K562 (cell line): ENCODE measurements around the gene OSCP1. TPM values are rescaled to one million over a fixed set of nuclear protein-coding genes. Genes with fewer than 3 reads are reported as not detected.
"Not testable (repeated sequence)": the region's sequence is repeated elsewhere in the genome, so short reads cannot be mapped to it uniquely, and the experiment has no call there.

Experiments
- ATAC-seq: fragments of 200-7000 bp; cut with Tn5 transposase; 3 replicates; pipeline ENCODE4 v1.9.1; 2020; ENCODE audit warnings: moderate library complexity
- BruUV-seq: library from RNA; stranded (reverse); fragments of 400-500 nt; replicated peaks from 2 replicates; lab custom pipeline; 2021; lab: Mats Ljungman, UMichigan
- CTCF ChIA-PET: fragments of 300-600 bp; formaldehyde crosslinking; extraction: SDS; loops from one replicate; lab custom pipeline; 2021; ENCODE audit warnings: low intra/inter-chr PET ratio; lab: Yijun Ruan, JAX
- POLR2A ChIA-PET: fragments of 300-600, 350-650 bp; sonication (Branson Sonifier 250); formaldehyde crosslinking; extraction: SDS; loops from one replicate; lab custom pipeline; 2021; ENCODE audit warnings: antibody characterized with exemption, inconsistent platforms; lab: Yijun Ruan, JAX
- DNase-seq, 4 experiments: peaks; one replicate each; pipeline versions ENCODE4 v3.0.0 to v3.0.0-alpha.2; 2011 to 2018; ENCODE audit warnings: low spot score in 3 of 4, mixed read lengths in 3 of 4; ENCODE audit errors: extremely low read depth in 1 of 4
- FAIRE-seq: peaks from 2 replicates; lab custom pipeline; 2011; peaks lifted over from hg19 to GRCh38; lab: Jason Lieb, UNC
- H2AFZ ChIP-seq: 2 replicates; pipeline ENCODE4 v1.6.0; 2011; ENCODE audit warnings: low read depth, low read length, control low read depth, inconsistent platforms
- H3K27ac ChIP-seq: fragments of 200-600 bp; 3 replicates; pipeline ENCODE4 v1.8.0; 2011; ENCODE audit warnings: low read depth, mild to moderate bottlenecking, control low read depth, inconsistent platforms, low read length, moderate library complexity, mixed read lengths; ENCODE audit errors: extremely low read depth
- H3K27me3 ChIP-seq, 2 experiments: fragments of 300-600 bp in 1 of 2; 2 replicates in 1 of 2; 3 replicates in 1 of 2; pipeline versions ENCODE4 v1.6.0 to v1.8.0; 2011; ENCODE audit warnings: inconsistent platforms in 2 of 2, low read length in 2 of 2, mild to moderate bottlenecking in 1 of 2, mixed read lengths in 1 of 2, moderate library complexity in 1 of 2; ENCODE audit not compliant: control insufficient read depth in 2 of 2, insufficient read depth in 2 of 2
- H3K36me3 ChIP-seq: fragments of 300-600 bp; 3 replicates; pipeline ENCODE4 v1.8.0; 2011; ENCODE audit warnings: mild to moderate bottlenecking, low read length, inconsistent platforms; ENCODE audit not compliant: control insufficient read depth, insufficient read depth
- H3K4me1 ChIP-seq, 2 experiments: fragments of 200-600 bp in 1 of 2; replicated peaks in 1 of 2; 2 replicates in 1 of 2; 3 replicates in 1 of 2; pipeline versions ENCODE4 v1.5.1 to v1.8.0; 2011; ENCODE audit warnings: inconsistent platforms in 2 of 2, low read length in 2 of 2, mild to moderate bottlenecking in 1 of 2, mixed read lengths in 1 of 2, moderate library complexity in 1 of 2; ENCODE audit not compliant: control insufficient read depth in 2 of 2, insufficient read depth in 2 of 2
- H3K4me2 ChIP-seq: 2 replicates; pipeline ENCODE4 v1.6.1; 2011; ENCODE audit warnings: low read length, control low read depth, inconsistent platforms, mixed read lengths; ENCODE audit not compliant: insufficient read depth
- H3K4me3 ChIP-seq: fragments of 200-600 bp; sonication (generic), shearing (Covaris generic); 2 replicates; pipeline ENCODE4 v1.5.1; 2016; ENCODE audit warnings: control low read depth, inconsistent platforms
- H3K79me2 ChIP-seq: fragments of 200-600 bp; 3 replicates; pipeline ENCODE4 v1.8.0; 2011; ENCODE audit warnings: low read length, inconsistent platforms; ENCODE audit not compliant: control insufficient read depth, insufficient read depth
- H3K9ac ChIP-seq, 2 experiments: 2 replicates each; pipeline versions ENCODE4 v1.6.0 to v1.6.1; 2011; ENCODE audit warnings: low read depth in 2 of 2, low read length in 2 of 2, control low read depth in 1 of 2, inconsistent platforms in 1 of 2, mild to moderate bottlenecking in 1 of 2, mixed read lengths in 1 of 2; ENCODE audit not compliant: insufficient read depth in 1 of 2
- H3K9me1 ChIP-seq: one replicate; pipeline ENCODE4 v1.6.0; 2011; ENCODE audit warnings: inconsistent platforms, mild to moderate bottlenecking, low read length, moderate library complexity; ENCODE audit not compliant: control insufficient read depth, insufficient read depth
- H3K9me3 ChIP-seq: replicated peaks from 2 replicates; pipeline ENCODE4 v1.5.1; 2011; ENCODE audit warnings: low read depth, low read length, inconsistent platforms; ENCODE audit not compliant: control insufficient read depth, insufficient read depth
- H4K20me1 ChIP-seq: replicated peaks from 2 replicates; pipeline ENCODE4 v1.6.1; 2011; ENCODE audit warnings: low read length, inconsistent platforms, mixed read lengths; ENCODE audit not compliant: control insufficient read depth, insufficient read depth
- WGBS: fragments of 100-300 bp; shearing (Covaris generic); methylation state at CpG from one replicate; pipeline ENCODE4 v1.1.6; 2016; ENCODE audit warnings: low coverage, mixed read lengths; ENCODE audit not compliant: insufficient coverage; ENCODE audit errors: missing lambda C conversion rate; 5-methylcytosine and 5-hydroxymethylcytosine counted together
- in situ Hi-C: fragments of 300-500 bp; cut with MboI; formaldehyde crosslinking; loops from 4 replicates; pipeline ENCODE4 v1.15.0; 2018; ENCODE audit warnings: inconsistent platforms, mixed read lengths
- intact Hi-C: fragments of 100-400 bp; cut with micrococcal nuclease; formaldehyde crosslinking; loops from 2 replicates; pipeline ENCODE4 v1.14.2; 2022
- polyA plus RNA-seq, 8 experiments: library from polyadenylated mRNA; depleted of rRNA in 4 of 8; stranded (reverse) in 5 of 8; unstranded in 3 of 8; fragments of >200 nt; fragmentation: Nextera tagmentation in 2 of 8; fragmentation: Illumina TruSeq in 1 of 8; extraction: Ambion mirVana in 2 of 8; extraction: Trizol in 1 of 8; gene quantifications; 2 replicates each; pipeline versions ENCODE4 v1.2.1 to v1.2.3, GENCODE V29; 2011 to 2014; ENCODE audit warnings: inconsistent platforms in 1 of 8, missing spikeins in 1 of 8
- total RNA-seq, 7 experiments: library from RNA; depleted of rRNA in 6 of 7; stranded (reverse); fragments of >200 nt in 6 of 7; fragmentation: Illumina TruSeq in 2 of 7; extraction: Trizol in 2 of 7; gene quantifications; 2 replicates each; pipeline versions ENCODE4 v1.2.1 to v1.2.3, GENCODE V29; 2011 to 2021; ENCODE audit warnings: low replicate concordance in 1 of 7
- TF ChIP-seq, protein P1 (sequence below), 3 experiments: IDR thresholded peaks in 2 of 3; conservative IDR thresholded peaks in 1 of 3; 2 replicates each; pipeline ENCODE4 v1.5.1; 2011 to 2012; ENCODE audit warnings: low read length in 3 of 3, mild to moderate bottlenecking in 3 of 3, control low read depth in 2 of 3, improper control_type of control experiment in 1 of 3, inconsistent platforms in 1 of 3, low read depth in 1 of 3, mixed read lengths in 1 of 3, moderate library complexity in 1 of 3; ENCODE audit not compliant: insufficient read depth in 2 of 3
- TF ChIP-seq, protein P2 (sequence below), 2 experiments: fragments of 450-650 bp; formaldehyde crosslinking in 1 of 2; IDR thresholded peaks; 2 replicates each; pipeline versions ENCODE4 v1.4.0 to v1.6.1; 2014 to 2020; ENCODE audit warnings: mild to moderate bottlenecking in 2 of 2, borderline replicate concordance in 1 of 2, low read depth in 1 of 2
- TF ChIP-seq, protein P3 (sequence below): sonication (generic); formaldehyde crosslinking; IDR thresholded peaks from 2 replicates; pipeline ENCODE4 v1.8.1; 2023; ENCODE audit warnings: mild to moderate bottlenecking, missing genetic modification reagents

OSCP1 gene
- total and polyA plus RNA-seq, 9 of the 15 experiments (the other 6 are each of a cell fraction or from before 2014, with no cell fraction given): 0.15 to 0.40 (median 0.33) TPM; not detected in 5

DNA sequence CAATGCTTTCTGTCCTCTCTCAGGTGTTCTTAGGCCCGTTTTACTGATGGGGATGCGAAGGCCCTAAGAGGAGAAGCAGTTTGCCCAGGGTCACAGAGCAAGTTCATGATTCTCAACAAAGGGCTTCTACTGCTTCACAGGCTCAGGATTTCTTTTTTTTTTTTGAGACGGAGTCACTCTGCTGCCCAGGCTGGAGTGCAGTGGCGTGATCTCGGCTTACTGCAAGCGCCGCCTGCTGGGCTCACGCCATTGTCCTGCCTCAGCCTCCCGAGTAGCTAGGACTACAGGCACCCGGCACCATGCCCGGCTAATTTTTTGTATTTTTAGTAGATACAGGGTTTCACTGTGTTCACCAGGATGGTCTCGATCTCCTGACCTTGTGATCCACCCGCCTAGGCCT is 27.4 kb upstream of the OSCP1 start:
- H3K9me3 ChIP-seq, DNase-seq, BruUV-seq, in situ Hi-C loops, H3K79me2 ChIP-seq, H2AFZ ChIP-seq, ATAC-seq, H3K9ac ChIP-seq, FAIRE-seq, H3K4me2 ChIP-seq, H3K4me3 ChIP-seq, H3K36me3 ChIP-seq, H3K9me1 ChIP-seq, H3K27ac ChIP-seq, H4K20me1 ChIP-seq, intact Hi-C loops, H3K27me3 ChIP-seq: not testable (repeated sequence)
- CTCF ChIA-PET: interaction anchor here (0.6 to 1.5 kb wide), 2 partner anchors 29 to 31 kb away, joined by 3 to 4 read pairs; no protein-coding TSS in a partner anchor
- H3K4me1 ChIP-seq: peaks cover 26% of the 10 kb centered on the region in 2 experiments
- WGBS: 47% methylated on average over 12 of the region's 13 CpGs
- POLR2A ChIA-PET: interaction anchor here (1.2 to 2.8 kb wide), 2 partner anchors 14 to 28 kb away, joined by 3 to 10 read pairs; partner anchors contain the start of gene MRPS15
- TF ChIP-seq, protein P1, sequence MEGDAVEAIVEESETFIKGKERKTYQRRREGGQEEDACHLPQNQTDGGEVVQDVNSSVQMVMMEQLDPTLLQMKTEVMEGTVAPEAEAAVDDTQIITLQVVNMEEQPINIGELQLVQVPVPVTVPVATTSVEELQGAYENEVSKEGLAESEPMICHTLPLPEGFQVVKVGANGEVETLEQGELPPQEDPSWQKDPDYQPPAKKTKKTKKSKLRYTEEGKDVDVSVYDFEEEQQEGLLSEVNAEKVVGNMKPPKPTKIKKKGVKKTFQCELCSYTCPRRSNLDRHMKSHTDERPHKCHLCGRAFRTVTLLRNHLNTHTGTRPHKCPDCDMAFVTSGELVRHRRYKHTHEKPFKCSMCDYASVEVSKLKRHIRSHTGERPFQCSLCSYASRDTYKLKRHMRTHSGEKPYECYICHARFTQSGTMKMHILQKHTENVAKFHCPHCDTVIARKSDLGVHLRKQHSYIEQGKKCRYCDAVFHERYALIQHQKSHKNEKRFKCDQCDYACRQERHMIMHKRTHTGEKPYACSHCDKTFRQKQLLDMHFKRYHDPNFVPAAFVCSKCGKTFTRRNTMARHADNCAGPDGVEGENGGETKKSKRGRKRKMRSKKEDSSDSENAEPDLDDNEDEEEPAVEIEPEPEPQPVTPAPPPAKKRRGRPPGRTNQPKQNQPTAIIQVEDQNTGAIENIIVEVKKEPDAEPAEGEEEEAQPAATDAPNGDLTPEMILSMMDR (IDR thresholded peaks at IDR 0.05 in 2 of 3, conservative IDR thresholded peaks at IDR 0.05 in 1 of 3; ENCODE audit: insufficient read depth in 2 of 3, low read depth in 1 of 3, low read length in 3 of 3): 0 out of 6 replicates have a peak, but pooled peaks of 2 of the 3 experiments have one; percentile 5 to 6
- TF ChIP-seq, protein P2, sequence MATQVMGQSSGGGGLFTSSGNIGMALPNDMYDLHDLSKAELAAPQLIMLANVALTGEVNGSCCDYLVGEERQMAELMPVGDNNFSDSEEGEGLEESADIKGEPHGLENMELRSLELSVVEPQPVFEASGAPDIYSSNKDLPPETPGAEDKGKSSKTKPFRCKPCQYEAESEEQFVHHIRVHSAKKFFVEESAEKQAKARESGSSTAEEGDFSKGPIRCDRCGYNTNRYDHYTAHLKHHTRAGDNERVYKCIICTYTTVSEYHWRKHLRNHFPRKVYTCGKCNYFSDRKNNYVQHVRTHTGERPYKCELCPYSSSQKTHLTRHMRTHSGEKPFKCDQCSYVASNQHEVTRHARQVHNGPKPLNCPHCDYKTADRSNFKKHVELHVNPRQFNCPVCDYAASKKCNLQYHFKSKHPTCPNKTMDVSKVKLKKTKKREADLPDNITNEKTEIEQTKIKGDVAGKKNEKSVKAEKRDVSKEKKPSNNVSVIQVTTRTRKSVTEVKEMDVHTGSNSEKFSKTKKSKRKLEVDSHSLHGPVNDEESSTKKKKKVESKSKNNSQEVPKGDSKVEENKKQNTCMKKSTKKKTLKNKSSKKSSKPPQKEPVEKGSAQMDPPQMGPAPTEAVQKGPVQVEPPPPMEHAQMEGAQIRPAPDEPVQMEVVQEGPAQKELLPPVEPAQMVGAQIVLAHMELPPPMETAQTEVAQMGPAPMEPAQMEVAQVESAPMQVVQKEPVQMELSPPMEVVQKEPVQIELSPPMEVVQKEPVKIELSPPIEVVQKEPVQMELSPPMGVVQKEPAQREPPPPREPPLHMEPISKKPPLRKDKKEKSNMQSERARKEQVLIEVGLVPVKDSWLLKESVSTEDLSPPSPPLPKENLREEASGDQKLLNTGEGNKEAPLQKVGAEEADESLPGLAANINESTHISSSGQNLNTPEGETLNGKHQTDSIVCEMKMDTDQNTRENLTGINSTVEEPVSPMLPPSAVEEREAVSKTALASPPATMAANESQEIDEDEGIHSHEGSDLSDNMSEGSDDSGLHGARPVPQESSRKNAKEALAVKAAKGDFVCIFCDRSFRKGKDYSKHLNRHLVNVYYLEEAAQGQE (IDR thresholded peaks at IDR 0.05; ENCODE audit: borderline replicate concordance): 0 out of 2 replicates have a peak, but pooled peaks have one; percentile 11
- TF ChIP-seq, protein P2 (CRISPR knock-in tag; IDR thresholded peaks at IDR 0.05; ENCODE audit: low read depth): not testable (repeated sequence)
- TF ChIP-seq, protein P3, sequence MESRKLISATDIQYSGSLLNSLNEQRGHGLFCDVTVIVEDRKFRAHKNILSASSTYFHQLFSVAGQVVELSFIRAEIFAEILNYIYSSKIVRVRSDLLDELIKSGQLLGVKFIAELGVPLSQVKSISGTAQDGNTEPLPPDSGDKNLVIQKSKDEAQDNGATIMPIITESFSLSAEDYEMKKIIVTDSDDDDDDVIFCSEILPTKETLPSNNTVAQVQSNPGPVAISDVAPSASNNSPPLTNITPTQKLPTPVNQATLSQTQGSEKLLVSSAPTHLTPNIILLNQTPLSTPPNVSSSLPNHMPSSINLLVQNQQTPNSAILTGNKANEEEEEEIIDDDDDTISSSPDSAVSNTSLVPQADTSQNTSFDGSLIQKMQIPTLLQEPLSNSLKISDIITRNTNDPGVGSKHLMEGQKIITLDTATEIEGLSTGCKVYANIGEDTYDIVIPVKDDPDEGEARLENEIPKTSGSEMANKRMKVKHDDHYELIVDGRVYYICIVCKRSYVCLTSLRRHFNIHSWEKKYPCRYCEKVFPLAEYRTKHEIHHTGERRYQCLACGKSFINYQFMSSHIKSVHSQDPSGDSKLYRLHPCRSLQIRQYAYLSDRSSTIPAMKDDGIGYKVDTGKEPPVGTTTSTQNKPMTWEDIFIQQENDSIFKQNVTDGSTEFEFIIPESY (CRISPR knock-in tag): 0 out of 2 replicates have a peak, but pooled peaks have one; percentile 8
- TF ChIP-seq, all 486 proteins: peak for 3; not testable (repeated sequence) for 483
